GM18498 (cell line): ENCODE measurements around the gene DAPK2.

Source experiments
- ATAC-seq: cut with Tn5 transposase; IDR thresholded peaks from one replicate; pipeline ENCODE4 v1.9.1; 2021; ENCODE audit warnings: mild to moderate bottlenecking, moderate library complexity; ENCODE audit not compliant: unreplicated experiment

Gene DAPK2

GRCh38 chr15:63945838-63946298 lies 100.4 kb downstream of the DAPK2 start:
- no peak for ATAC-seq

DNA sequence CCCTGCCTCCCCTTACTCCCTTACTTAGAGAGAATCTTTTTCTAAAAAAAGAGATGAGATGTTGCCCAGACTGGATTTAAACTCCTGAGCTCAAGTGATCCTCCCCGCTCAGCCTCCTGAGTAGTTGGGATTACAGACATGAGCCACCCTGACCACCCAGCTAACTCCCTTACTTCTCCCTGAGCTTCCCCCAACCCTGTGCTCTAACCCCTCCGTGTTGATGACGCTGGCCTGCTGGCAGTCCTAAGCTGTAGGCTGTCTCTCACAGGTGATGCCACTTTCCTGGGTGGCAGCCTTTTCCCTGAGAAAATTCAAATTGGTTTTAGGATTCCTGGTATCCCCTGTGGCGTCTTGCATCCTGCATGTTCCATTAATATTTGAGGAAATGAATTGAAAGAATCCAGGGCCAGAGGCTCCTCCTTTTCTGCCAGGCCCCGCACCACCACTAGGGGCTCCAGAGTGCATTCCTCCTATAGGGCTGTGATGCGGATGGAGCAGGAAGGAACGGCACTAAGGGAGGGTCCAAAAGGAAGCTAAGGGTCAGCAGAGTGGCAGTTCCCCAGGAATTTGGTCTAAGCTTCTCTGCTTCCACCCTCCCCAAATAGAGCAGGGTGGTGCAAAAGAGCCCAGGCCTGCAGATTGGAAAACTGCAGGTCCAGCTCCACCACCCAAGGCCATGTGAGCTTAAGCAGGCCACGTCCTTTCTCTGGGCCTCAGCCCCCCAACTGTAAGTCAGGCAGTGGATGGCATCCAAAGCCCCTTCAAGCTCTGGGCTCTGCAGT lies 101.1 kb downstream of the DAPK2 start:
- ATAC-seq, result peak; percentile 56

- no peak for ATAC-seq
These were observed 101.7 kb downstream of the DAPK2 start for GRCh38 chr15:63944681-63944955.

DNA sequence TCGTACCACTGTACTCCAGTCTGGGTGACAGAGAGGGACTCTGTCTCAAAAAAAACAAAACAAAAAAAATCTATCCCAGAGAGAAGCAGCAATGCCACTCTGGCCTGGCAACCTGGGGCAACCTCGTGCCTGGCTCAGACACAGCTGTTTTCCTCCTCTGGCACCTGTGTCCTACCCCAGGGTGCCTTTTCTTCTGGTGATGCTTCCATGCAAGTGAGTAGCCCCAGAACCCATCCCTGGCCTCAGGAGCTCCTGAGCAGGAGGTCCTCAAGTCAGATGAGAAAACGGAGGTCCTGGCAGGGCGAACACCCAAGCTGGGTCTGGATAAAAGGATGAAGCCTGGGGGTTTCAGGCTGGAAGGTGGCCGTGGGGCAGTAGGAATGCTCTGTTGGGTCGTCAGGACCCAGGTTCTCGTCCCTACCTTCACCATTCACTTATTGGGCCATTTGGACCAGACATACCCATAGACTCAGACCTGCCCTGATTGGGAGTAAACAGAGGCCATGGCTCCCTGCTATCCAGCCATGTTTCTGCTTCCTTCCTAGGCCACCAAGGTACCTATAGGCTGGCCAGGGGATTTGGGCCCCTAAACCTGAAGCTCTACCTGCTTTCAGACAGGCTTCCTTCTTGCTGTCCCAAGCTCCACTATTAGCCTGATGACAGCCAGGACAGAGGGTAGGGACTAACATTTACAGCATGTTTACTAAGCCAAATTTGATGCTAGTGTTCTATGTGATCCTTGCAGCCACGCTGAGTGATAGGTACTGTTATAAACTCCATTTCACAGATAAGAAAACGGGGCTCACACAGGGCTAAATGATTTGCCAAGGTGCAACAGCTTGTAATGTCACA lies 102.2 kb downstream of the DAPK2 start:
- no peak for ATAC-seq

GRCh38 chr15:63942486-63943365 lies 103.6 kb downstream of the DAPK2 start:
- no peak for ATAC-seq

DNA sequence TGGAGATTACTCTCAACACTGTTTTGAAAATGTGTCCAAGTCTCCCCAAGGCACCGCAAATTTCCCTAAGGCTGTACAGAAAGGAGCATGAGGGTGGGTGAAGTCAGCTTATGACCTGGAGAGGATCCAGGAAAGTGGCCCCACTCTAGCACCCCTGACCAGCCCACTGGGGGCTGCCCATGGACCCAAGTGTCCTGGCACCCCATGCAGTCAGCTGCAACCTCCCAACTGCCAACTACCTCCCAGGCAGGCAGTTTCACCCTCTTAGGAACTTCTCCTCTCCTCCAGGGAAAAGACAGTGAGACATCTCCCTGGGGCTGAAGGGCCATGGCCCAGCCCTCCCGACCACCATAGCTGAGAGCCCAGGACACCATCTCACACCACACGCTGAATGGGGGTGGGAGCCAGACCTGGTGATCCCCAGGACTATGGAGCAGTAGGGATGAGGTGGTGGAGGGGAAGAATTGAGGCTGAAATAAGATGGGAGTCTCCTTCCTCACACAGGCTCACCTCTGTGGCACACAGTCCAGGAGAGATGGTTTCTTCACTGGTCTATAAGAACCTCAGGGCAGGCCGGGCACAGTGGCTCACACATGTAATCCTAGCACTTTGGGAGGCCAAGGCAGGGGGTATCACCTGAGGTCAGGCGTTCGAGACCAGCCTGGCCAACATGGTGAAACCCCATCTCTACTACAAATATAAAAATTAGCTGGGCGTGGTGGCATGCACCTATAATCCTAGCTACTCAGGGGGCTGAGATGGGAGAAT lies 104.4 kb downstream of the DAPK2 start:
- ATAC-seq, result no peak

DNA sequence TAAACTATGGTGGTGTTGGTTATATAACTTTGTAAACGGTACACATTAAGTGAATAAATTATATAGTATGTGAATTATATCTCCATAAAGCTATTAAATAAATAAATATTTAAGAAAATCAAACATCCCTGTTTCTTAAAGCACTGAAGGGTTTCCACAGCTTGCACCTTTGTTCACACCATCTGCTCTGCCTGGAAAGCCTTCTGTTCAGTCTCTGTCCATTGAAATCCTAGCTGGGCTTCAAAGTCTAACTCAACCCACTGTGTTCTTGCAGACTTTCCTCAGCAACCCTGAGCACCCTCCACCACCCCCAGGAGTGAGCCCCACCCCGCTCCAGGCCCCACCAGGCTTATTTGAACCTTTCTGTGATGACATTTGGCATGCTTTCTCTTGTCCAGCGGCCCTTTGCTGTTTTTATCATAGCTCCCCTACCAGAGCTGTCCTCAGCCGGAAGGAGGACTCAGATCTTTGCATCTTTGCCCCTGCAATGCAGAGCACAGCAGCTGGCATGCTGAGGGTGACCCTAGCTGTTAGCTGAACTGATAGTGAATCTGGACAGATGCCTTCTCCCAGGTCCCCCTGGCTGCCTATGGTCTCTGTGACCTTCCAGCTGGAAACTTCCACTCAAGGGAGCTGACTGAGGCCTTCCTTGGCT lies 105.2 kb downstream of the DAPK2 start:
- ATAC-seq, result no peak

DNA sequence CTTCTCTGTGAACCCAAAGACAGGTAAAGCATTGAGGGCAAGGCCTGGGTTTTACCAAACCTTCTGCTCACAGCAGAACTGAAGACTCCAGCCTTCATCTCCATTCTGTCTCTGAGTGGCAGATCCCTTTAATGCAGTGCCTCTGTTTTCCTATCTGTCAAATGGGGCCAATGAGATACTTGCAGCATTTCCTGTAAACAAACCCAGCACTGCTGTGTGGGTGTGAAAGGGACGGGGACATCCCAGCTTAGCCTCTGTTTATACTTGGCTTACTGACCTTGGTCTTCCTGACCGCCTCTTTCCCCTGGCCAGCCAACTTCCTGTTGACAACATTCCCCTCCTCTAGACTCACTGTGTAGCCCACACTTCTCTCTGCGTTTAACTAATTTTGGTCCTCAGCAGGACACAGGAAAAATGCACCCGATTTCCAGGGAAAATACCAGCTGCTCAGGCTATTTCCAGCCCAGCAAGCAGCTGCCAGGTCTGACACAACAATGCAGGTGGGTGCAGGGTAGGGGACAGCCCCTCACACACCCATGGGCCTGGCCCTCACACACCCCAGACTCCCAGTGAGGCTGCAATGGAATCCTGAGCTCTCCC lies 106.7 kb downstream of the DAPK2 start:
- no peak for ATAC-seq

GRCh38 chr15:63938486-63939061 lies 107.7 kb downstream of the DAPK2 start:
- no peak for ATAC-seq

- no peak for ATAC-seq
These were observed 112.8 kb downstream of the DAPK2 start for GRCh38 chr15:63933522-63933921.

- ATAC-seq, result no peak
These were observed 114.7 kb downstream of the DAPK2 start for GRCh38 chr15:63931556-63931955.

DNA sequence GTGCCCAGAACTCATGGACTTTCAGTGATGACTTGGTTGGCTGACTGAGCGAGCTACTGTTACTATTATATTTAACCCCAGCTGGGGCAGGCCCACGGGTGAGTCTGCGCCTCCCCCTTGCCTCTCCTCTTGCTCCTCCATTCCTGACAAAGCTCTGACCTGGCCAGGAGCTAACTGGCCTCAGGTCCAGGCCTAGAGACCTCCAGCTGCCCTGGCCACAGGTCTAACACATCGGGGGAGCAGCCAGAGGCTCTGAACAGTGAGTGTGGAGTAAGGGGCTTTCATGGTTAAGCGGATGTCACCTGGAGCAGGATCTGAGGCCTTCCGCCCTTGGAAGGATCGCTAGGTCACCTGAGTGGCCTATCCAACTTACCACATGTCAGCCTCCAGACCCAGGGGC lies 116.3 kb downstream of the DAPK2 start:
- ATAC-seq, result no peak

GRCh38 chr15:63928185-63928842 lies 118.0 kb downstream of the DAPK2 start:
- no peak for ATAC-seq

GRCh38 chr15:63923993-63924950 lies 122.0 kb downstream of the DAPK2 start:
- ATAC-seq, result no peak

DNA sequence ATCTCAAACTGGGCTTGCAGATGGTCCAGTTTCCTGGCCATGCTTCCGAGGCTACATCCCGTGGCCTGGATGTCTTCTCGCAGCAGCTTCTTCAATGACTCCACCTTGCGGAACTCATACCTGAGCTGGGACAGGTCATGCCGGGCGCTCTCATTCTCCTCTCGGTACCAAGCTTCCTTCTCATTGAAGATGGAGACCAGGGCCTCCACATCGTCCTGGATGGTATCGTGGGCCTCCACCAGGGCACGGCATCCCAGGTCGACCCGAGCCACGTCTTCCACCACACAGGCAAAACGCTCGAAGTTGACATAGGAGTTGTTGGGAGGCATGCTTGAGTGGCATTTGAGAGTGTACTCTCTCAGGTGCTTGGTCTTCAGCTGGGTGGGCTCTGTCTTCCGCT lies 123.4 kb downstream of the DAPK2 start:
- ATAC-seq, result no peak

DNA sequence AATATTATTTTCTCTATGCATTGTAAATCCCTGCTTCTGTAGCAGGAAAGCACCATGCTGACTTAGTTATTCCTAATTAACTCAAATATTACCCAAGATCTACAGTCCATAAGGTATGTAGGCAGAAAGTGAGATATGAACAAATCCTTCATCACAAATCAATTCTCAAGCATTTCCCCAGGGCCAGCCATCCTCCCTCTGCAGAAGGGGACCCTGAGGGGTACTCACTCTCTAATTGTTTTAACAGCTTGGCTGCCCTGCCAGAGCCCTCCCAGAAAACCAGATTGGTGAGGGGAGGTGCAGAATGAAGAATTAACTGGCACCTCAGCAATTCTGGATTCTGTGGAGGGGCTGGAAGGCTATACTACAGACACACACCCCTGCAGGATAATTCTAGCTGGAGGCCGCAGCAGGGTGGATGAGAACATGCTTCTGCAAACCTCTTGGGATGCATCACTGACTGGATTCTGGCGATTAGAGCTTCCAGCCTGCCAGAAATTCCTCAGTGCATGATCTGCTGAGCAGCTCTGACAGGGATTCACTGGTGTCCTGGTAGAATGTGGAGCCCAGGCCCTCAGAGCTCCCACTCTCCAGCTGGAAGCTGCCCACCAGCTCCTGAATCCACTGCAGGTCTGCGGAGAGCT lies 123.9 kb downstream of the DAPK2 start:
- ATAC-seq, result no peak

DNA sequence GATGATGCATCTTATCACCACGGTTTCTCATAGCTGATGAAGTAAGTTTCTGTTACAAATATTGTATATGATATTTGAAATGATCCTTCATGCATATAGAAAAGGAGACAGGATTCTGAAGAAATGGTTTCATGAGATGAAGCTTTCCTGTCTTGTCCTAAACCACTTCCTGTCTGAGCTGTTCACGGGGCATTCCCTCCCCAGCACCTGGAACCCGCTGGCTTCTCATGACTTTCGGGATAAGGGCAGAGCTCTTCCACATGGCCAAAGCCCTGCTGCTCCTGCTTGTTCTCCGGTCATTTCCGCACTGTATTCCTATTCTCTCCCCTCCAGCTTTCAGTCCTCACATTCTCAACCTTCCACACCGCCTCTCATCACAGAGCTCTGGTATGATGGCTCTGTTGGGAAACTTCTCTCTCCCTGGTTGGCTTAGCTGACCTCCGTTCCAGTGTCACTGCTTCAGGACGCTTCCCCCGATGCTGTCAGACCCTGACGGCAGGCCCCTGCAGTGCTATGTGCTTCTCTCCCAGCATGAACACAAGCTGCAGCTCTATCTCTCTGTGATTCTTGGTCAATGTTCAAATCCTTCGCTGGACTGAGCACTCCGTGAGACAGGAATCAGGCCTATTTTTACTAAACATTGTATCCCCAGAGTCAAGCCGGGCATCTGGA lies 125.6 kb downstream of the DAPK2 start:
- no peak for ATAC-seq
